ENCODE data around the gene AP4S1.
"Not testable (repeated sequence)": the region's sequence is repeated elsewhere in the genome, so short reads cannot be mapped to it uniquely, and the experiment has no call there.

AP4S1 gene, protein sequence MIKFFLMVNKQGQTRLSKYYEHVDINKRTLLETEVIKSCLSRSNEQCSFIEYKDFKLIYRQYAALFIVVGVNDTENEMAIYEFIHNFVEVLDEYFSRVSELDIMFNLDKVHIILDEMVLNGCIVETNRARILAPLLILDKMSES
- 20.6 reads per million, percentile 47 among the genes with 10 or more reads in this experiment for total RNA-seq

DNA sequence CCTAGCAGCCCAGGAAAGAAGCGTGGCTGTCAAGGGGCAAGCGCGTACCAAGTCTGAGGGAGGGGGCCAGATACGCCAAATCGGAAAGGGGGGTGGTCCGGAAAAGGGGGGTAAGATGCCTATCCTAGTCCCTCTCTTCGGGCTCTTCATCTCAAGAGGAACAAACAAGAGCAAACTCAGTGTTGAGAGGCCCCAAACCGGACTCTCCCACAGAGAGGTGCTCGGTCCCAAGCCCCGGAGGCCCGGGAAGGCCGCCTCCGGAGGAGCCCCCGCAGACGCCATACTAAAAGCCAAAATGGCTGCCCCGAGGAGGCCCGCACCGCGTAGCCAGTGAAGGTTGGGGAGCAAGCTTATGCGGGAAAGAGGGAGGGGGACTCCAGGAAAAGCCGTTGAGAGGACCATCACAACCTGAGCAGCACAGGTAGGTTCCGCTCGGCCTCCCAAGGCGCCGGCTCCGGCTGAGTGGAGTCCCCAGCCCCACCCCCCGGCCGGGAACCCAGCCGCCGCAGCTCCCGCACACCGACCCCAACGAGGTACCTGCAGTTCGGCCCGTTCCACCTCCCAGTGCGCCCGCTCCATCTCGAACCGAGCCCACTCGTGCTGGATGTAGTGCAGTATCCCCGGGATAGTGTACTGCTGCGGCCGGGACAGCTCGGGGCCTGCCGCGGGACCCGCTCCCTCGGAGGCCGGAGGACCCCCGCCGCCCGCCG, at the start of gene AP4S1:
Gene AP4S1 (plus strand): TSS at position 283 of the 710 bp plus-strand sequence. CDS start 40,548 bp downstream, outside the sequence.
- DNase-seq = peak; percentile 34

DNA sequence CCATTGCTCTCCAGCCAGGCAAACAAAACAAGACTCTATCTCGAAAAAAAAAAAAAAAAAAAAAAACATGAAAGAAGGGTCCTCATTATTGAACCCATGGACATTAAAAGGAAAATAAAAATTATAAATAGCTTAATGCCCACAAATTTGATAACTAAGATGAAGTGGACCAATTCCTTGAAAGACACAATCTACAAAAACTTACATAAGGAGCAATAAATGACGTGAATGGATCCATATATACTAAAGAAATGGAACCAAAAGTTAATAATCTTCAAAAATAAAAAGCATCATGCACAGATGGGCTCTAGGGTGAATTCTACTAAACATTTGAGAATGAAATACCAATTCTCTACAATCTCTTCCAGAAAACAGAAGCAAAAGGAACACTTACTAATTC, 47.7 kb upstream of the AP4S1 start:
- no peak for DNase-seq

DNA sequence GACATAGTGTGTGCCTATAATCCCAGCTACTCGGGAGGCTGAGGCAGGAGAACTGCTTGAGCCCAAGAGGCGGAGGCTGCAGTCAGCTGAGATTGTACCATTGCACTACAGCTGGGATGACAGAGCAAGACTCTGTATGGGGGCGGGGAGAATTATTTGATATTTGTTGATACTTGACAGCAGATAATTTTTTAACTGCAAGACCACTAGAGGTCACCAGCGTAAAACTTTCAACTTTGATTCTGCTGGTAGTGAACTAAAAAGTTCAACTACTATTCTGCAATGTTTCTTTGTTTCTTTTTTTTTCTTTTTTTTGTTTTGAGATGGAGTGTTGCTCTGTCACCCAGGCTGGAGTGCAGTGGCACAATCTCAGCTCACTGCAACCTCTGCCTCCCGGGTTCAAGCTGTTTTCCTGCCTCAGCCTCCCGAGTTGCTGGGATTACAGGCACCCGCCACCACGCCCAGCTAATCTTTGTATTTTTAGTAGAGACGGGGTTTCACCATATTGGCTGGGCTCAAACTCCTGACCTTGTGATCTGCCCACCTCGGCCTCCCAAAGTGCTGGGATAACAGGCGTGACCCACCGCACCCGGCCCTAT, 45.2 kb upstream of the AP4S1 start:
- DNase-seq = peak; percentile 39

DNA sequence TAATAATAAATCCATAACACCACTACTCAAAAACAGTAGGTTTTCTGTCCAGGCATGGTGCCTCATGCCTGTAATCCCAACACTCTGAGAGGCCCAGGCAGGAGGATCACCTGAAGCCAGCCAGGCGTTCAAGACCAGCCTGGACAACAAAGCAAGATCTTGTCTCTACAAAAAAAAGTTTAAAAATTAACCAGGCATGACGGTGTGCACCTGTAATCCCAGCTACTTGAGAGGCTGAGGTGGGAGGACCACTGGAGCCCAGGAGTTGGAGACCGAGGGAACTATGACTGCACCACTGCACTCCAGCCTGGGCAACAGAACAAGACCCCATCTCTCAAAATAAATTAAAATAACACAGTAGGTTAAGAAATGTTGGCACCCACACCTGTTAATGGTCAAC, 44.5 kb upstream of the AP4S1 start:
- no peak for DNase-seq

DNA sequence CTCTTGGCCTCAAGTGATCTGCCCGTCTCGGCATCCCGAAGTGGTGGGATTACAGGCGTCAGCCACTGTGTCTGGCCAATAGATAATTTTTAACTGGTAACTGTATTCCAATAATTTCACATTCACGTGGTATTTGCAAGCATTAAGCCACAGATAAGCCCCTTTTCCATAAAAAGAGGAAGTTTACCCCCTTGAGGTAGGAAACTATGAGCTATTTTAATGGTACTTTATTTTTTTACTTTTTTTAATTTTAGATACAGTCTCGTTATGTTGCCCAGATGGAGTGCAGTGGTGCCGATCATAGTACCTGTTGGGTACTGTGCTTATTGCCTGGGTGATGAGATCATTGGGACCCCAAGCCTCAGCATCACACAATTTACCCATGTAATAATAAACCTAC, 42.9 kb upstream of the AP4S1 start:
- DNase-seq = no peak

DNA sequence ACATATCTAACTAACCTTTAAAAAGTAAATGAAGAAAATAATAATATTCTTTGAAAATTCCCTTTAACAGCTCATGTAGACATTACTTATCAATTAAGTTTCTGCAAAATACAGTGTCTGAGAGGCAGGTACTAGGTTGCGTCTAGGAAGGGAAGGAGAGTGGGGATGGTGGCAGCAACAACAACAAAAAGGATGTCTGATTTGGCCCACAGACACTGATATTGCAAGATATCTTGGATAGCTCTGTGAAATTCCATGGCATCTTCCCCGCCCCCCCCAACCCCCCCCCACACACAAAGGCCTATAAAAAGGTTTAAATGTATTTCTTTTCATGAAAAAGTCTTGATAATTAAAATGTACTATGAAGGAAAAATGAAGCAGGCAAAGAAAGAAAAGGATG, 41.6 kb upstream of the AP4S1 start:
- DNase-seq = no peak

DNA sequence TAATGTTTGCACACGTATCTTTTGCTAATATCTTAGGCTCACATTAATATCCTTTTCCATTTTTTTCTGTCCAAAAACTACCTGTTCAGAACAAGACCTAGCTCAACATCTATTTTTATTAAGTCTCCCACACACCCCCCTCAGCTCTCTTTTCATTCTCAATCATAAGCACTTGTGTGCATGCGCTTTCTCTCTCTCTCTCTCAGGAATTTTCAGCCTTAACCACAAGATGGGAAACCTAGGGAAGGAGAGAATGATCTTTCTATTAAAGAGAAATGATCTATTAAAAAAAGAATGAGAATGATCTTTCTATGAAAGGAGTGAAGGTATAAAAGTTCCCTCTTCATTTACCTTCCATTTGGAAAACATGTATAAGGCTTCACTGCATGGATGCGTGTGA, 39.7 kb upstream of the AP4S1 start:
- DNase-seq = no peak

DNA sequence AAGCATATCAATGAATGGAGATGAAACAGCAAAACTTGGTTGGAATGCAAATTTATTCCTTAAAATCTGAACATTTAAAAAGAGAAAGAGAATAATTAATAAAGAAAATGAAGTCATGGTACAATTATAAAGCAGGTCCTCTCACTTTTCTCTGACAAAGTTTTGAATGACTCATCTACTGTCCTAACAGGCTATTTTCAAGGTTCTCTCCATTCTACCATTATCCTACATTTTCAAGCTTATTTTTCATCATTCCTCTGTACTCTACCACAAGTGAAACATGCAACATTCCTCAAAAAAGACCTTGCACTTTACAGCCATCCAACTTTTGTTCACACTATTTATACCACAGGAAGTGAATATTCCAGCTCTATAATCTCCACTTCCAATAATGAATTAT, 36.9 kb upstream of the AP4S1 start:
- no peak for DNase-seq

DNA sequence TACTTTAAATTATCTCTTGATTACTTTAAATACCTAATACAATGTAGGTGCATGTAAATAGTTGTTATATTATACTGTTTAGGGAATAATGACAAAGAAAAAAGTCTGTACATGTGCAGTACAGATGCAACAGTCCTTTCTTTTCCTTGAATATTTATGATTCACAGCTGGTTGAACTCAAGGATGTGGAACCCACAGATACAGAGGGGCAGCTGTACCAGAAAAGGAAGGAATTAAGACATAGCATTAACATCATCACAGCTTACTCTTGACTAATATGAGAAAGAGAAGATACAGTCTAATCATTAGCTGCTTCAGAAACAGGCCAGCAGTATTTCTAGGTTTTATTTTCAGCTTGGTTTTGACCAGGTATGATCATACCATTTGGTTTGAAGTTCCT, 34.7 kb upstream of the AP4S1 start:
- DNase-seq = no peak

DNA sequence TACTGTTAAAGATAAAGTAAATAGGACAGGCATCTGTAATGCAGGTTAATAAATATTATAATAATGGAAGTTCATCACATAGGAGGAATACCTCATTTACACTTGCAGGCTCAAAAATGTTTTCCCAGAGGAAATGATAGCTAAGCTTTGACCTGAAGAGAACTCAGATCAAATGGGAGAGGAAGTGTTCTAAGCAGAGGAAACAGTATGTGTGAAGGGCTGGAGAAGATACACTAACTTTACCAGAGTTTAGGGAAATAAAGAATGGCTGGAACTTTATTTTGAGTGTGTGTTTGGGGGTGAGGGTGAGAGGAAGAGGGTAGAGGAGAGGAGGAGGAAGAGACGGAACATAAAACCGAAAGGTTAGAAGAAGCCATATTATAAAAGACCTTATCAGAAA, 34.0 kb upstream of the AP4S1 start:
- DNase-seq = no peak

DNA sequence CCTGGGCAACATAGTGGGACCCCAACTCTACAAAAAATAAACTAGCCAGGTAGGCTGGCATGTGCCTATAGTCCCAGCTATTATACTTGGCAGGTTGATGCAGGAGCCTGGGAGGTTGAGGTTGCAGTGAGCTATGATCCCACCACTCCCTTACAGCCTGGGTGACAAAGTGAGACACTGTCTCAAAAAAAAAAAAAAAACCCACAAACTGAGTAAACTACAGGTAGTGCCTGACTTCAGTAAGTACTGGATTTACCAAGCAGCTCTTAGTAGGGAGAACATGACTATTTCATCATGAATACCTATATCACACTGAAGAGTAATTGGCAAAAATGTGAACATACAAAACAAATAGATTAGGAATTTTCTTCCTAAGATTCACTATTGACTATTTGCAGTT, 32.4 kb upstream of the AP4S1 start:
- DNase-seq = no peak

DNA sequence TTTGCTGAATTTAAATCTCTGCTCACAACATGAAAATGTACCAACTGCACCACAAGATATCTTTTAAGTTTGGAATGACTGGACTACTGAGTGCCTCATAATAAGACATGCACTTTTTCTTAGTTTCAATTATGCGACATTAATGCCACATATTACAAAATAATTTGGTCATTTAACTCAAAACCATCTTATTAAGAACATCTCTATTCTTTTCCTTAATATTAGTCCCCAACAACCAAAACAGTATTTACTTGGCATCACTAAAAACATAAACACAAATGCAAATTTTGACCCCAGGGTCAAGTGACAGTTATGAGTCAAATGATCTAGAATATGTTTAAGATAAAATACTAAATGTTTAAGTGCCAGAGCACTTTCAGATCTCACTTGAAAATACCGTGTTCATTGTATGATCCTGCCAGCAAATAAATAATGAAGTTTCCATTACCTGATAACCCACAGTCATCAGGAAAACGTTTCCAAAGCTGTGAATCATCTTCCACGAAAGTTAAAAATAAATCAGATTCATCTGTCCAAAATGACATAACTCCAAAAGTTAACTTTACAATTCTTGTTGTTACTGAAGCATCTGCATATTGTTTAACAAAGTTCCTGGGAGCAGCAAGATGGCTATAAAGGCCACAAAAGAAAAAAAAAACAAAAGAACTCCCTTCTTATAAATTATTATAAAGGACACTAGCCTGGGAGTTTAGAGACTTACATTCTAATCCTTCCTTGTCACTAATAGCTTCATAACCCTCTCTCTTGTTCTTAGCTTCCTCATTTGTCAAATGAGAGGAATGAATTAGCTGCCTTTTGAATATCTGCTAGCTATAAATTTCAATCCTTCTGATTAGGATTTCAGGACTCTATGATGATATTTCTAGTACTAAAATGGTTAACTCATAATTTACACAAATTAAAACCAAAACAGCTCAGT, 30.5 kb upstream of the AP4S1 start:
- DNase-seq = no peak

DNA sequence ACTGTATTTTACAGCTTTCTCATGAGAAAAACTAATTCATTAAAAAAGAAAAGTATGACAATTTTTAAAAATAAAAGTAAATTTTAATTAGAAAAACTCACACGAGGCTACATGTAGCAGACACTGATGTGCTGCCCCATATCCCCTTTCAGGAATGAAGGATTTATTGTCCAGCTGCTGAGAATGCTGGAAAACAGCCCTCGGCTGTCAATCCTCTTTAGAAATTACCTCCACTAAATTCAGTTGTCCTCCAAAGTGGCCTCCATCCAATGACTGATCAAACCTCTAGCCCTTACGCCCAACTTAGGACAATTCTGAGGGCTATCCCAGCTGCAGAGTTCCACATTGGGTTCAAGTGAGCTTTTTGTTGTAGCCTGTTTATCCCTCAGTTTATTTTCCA, 29.8 kb upstream of the AP4S1 start:
- no peak for DNase-seq

DNA sequence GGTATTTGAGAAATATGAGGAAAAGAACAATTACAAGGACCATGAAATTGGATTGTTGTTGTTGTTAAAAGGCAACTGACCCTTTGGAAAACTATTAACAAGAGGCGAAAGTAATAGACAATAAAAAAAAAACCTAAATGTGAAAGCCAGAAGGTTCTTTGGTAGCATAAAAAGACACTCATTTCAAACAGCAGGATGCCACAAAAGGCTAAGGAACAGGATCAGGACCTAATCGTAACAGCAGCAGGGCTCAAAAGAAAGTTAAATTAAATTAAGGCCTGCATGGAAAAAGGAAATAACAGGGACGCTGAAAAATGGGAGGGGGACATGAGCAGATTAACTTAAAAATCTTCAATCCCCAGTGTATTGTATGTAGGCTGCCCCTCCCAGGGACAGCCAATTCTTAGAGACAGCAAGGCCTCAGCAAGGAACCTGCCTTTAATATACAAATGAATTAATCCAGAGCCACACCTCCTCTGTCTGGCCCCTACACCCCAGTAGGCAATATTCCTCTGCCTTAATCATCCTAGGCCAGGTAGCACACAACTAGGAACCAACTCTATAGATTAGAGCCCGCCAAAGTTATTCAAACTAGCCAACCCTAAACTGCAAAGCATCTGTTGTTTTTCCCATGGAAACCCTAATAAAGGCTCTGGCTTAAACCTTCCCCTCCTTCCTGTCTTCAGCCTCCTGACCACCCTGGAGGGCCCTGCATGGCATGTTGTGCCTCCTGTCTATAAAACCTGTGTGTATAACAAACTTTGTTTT, 28.4 kb upstream of the AP4S1 start:
- DNase-seq = no peak

DNA sequence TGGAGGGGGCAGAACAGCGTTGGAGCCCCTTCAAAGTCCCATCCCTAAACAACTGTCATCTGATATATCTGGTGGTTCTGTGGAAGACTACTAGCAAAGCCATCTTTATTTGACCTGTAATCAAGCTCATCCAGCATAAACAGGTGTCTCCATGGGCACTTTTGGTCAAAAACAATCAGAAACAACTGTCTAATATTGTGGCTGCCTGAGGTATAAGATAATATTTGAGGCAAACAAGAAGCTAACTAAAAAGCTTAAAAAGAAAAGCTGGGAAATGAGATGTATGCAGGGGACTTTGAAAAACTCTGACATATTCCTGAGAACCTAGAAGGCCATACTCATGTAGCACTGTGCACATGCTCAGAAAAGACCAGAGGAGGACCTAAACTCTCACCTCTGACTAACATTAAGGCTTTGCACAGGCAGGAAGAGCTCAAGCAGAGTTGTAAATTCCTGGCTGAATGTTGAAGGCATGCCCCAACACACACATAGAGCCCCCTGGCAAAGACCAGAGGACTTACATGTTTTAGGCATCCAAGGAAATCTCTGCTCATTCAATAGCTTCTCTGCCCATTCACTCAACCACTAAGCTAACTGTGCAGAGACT, 27.2 kb upstream of the AP4S1 start:
- no peak for DNase-seq

DNA sequence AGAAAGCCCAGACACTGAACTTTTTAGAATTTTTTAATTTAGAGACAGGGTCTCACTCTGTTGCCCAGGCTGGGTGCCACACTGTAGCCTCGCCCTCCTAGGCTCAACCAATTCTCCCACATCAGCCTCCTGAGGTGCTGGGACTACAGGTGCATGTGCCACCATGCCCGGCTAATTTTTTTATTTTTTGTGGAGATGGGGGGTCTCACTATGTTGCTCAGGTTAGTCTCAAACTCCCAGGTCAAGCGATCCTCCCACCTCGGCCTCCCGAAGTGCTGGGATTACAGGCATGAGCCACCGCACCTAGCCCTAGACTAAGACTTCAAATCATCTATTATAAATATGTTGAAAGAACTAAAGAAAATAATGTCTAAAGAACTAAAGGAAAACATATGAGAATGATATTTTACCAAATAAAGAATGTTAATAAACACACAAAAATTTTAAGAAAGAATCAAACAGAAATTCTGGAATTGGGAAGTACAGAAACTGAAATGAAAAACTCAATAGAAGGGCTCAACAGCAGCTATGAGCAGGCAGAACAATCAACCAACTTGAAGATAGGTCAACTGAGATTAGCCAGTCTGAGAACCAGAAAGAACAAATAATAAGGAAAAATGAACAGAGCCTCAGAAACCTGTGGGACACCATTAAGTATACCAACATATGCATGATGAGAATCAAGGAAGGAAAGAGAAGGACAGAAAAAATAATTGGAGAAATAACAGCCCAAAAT, 26.2 kb upstream of the AP4S1 start:
- no peak for DNase-seq

DNA sequence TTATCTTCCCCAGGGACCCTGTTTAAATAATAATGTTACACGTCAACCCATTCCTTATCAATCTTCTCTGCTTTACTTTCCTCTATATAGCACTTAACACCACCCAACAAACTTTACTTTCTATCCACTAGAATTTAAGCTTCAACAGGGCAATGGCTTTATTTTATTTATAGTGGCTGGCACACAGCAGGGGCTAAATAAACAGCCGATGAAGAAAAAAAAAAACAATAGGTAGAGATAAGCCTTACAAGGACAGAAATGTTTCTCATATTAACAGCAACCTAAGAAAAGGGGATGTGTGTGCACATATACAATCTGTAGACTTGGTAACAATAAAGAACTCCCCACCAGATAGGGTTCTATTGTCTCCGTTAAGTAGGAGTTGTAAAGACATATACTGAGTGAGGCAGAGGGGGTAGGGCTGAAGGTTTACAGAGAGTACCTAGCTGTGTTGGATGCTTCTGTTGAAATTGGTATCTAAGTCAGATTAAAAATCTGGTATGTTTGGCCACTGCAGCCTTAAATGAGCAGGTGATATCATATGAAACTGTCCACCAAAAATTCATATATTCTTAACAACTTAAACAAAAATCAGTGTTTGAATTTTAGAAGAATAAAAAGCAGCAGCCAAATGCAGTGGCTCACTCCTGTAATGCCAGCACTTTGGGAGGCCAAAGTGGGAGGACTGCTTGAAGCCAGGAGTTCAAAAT, 24.7 kb upstream of the AP4S1 start:
- DNase-seq = no peak

DNA sequence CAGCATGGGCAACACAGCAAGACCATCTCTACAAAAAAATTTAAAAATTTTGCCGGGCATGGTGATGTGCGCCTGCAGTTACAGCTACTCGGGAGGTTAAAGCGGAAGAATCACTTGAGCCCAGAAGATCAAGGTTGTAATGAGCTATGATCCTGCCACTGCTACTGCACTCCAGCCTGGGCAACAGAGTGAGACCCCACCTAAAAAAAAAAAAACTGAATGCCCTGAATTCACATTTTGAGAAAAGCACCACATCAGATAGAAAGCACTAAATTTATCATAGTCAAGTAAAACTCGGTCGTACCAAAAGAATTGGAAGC, 24.1 kb upstream of the AP4S1 start:
- no peak for DNase-seq

DNA sequence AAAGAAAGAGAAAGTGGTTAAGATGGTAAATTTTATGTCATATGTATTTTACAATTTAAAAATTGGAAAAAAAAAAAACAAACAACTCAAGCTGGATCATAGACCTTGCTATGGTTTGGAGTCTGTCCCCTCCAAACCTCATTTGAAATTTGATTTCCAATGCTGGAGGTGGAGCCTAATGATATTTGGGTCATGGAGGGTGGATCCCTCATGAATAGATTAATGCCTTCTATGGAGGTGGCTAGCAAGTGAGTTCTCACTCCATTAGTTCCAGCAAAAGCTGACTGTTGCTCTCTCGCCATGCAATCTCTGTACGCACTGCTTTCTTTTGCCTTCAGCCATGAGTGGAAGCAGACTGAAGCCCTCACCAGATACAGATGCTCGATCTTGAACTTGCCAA, 22.2 kb upstream of the AP4S1 start:
- DNase-seq = no peak

DNA sequence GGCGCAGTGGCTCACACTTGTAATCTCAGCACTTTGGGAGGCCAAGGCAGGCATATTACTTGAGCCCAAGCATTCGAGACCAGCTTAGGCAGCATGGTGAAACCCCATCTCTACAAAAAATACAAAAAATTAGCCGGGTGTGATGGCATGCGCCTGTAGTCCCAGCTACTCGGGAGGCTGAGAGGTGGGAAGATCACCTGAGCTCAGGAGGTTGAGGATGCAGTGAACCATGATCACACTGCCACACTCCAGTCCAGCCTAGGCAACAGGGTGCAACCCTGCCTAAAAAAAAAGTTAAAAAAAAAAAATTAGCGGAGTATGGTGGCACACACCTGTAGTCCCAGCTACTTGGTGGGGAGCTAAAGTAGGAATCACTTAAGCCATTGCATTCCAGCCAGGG, 21.4 kb upstream of the AP4S1 start:
- not testable (repeated sequence) for DNase-seq

DNA sequence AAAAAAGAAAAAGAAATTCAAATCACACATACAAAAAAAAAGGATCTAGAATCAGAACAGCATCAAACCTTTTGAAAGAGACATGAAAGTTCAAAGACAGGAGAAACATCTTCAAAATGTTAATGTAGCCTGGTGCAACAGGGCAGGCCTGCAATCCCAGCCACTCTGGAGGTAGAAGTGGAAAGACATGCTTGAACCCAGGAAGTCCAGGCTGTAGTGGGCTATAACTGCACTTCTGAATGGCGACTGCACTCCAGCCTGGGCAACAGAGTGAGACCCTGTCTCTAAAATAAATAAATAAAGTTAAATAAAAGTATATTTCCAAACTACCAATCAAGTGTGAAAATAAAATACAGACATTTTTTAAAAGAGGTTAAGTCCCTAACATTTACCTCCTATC, 18.7 kb upstream of the AP4S1 start:
- DNase-seq = no peak

Measured in effector CD4-positive, alpha-beta T cell (primary cell).